ENCODE measurements around the gene GUCY2C.

GUCY2C gene

DNA sequence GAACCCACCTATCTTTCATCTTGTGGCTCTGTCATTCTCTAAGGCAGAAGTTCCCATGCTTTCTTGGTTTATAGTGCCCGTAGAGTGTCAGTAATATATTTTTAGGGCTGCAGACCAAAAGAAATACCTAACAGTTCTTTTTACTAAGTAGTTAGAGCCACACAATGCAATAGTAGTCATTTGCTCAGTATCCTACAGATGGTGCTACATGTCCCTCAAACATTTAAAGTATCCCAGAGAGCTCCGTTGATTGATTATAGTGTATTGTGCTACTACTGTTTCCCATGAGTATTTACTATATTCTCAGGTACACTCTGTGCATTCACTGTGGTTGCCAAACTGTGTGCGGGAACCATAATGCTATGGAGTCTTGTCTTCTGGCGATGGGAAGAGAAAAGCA is 124.0 kb downstream of the GUCY2C start:
- H3K27me3 ChIP-seq, result no peaks in the 10 kb centered on the region
- H3K4me3 ChIP-seq (ENCODE audit: low read depth, low read length), result no peak overlapping the region
- no peaks in the 10 kb centered on the region for H3K9me3 ChIP-seq
- TF ChIP-seq, protein P1, sequence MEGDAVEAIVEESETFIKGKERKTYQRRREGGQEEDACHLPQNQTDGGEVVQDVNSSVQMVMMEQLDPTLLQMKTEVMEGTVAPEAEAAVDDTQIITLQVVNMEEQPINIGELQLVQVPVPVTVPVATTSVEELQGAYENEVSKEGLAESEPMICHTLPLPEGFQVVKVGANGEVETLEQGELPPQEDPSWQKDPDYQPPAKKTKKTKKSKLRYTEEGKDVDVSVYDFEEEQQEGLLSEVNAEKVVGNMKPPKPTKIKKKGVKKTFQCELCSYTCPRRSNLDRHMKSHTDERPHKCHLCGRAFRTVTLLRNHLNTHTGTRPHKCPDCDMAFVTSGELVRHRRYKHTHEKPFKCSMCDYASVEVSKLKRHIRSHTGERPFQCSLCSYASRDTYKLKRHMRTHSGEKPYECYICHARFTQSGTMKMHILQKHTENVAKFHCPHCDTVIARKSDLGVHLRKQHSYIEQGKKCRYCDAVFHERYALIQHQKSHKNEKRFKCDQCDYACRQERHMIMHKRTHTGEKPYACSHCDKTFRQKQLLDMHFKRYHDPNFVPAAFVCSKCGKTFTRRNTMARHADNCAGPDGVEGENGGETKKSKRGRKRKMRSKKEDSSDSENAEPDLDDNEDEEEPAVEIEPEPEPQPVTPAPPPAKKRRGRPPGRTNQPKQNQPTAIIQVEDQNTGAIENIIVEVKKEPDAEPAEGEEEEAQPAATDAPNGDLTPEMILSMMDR (IDR thresholded peaks at IDR 0.05; ENCODE audit: low read depth, low read length), result no peak
- DNase-seq, result no peak
- H3K36me3 ChIP-seq, result no peaks in the 10 kb centered on the region
- H3K4me1 ChIP-seq, result no peaks in the 10 kb centered on the region

DNA sequence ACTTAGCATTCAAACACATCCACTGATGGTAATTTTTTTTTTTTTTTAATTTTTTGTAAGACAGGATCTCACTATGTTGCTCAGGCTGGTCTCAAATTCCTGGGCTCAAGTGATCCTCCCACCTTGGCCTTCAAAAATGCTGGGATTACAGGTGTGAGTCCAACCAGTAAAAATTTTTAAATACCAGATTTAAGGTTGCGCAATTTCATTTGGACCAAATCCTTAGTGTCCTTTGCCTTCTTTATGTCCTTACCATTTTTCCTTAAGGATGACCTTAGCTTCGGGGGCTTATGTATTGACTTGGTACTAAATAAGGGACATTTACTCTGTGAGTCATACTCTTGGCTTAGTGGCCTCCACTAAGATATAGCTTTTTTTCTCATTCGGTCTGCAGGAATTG is 124.6 kb downstream of the GUCY2C start:
- Histone ChIP-seq H3K4me3 (ENCODE audit: low read depth, low read length) (no peak overlapping the region), H3K4me1 (no peaks in the 10 kb centered on the region), H3K27me3 (no peaks in the 10 kb centered on the region), H3K9me3 (no peaks in the 10 kb centered on the region), H3K36me3 (no peaks in the 10 kb centered on the region)
- no peak for DNase-seq
- TF ChIP-seq, protein P1 (IDR thresholded peaks at IDR 0.05; ENCODE audit: low read depth, low read length), result no peak

DNA sequence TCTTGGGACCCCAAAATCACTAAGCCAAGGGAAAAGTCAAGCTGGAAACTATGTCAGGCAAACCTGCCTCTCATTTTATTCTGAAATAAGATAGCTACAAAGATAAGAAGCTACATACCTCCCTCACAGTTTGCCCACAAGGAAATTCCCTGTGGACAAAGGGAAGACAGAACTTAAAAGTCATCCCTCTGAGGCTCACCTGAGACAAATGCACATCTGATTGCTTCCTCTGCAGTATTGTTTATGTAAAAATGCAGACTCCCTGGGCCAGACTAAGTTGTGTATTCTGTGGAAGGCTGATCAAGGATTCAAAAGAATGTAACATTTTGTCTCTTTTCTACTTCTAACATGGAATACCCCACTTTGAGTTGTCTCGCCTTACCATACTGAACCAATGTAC is 126.2 kb downstream of the GUCY2C start:
- Histone ChIP-seq H3K4me3 (ENCODE audit: low read depth, low read length) (no peak overlapping the region), H3K36me3 (no peaks in the 10 kb centered on the region), H3K9me3 (no peaks in the 10 kb centered on the region), H3K27me3 (no peaks in the 10 kb centered on the region), H3K4me1 (no peaks in the 10 kb centered on the region)
- DNase-seq, result no peak
- TF ChIP-seq, protein P1 (IDR thresholded peaks at IDR 0.05; ENCODE audit: low read depth, low read length), result no peak

DNA sequence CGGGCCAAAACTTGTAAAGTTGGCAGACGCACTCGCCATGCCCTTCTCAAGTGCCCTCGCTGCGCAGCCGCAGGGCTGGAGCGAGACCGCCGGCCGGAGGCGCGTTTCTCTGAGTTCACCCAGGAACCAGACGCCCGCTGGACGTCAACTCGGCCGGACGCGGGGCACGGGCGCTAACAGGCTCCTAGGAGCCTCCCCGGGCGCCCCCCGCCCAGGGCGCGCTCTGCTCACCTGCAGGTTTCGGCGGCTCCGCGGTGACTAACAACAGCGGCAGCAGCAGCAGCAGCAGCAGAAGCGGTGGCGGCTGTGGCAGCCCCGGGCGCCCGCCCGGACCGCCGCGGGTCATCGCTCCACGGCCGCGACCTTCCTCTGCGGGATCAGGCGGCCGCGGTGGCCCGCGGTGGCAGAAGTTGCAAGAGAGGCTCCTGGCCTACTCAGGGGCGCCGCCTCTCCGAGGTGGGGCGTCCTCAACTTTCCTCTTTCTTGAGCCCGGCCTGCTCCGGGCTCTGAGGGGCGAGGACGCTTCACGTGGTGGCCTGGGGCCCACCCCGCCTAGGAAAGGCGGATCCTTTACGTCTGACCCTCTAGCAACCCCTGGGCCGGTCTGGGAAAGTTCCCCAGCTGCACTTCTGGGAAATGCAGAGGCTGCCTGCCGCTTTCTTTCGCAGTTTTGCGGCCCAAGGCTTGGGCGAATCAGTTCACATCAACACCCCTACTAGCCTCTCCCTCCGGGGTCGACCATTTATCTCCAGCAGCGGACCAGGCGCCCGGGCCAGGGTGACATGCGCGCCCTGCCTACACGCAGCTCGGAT is 128.8 kb downstream of the GUCY2C start, which contains the start of gene PLBD1:
Gene PLBD1 (minus strand): TSS at position 533 of the 812 bp plus-strand sequence. CDS start 187 bp downstream, at position 346.
- Histone ChIP-seq H3K36me3 (no peaks in the 10 kb centered on the region), H3K27me3 (no peaks in the 10 kb centered on the region), H3K4me1 (no peaks in the 10 kb centered on the region), H3K4me3 (ENCODE audit: low read depth, low read length) (peak within 1 kb of the TSS; percentile 48), H3K9me3 (no peaks in the 10 kb centered on the region)
- DNase-seq, result peak; percentile 28
- TF ChIP-seq, protein P1 (IDR thresholded peaks at IDR 0.05; ENCODE audit: low read depth, low read length), result no peak

DNA sequence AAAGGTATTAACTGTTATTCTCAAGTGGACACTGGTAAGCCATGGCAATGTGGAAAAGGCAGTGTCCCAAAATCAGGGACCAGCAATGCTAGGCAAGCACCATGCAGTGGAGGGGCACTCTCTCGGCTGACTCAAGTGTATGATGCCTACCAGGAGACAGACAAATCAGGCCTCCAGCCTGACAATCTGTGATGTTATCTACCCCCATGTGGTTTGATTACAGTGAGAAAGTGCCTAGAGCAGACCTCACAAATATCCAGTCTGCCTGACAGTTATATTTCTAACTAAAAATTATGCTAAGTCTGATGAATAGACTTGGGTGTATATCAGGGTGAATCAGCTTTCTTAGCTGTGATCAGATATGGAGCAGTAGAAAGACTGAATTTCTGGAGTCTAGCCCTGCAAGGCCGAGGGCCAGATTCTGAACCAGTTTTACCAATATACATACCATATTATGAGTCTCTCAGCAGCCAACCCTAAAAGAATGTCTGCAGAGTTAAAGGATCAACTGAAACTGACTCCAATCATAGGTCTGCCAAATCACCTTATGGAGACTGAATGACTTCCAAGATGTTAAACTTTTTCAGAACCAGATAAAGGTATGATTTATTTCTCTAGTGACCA is 132.0 kb downstream of the GUCY2C start:
- TF ChIP-seq, protein P1 (IDR thresholded peaks at IDR 0.05; ENCODE audit: low read depth, low read length), result no peak
- DNase-seq, result no peak
- no peaks in the 10 kb centered on the region for H3K36me3 ChIP-seq
- no peaks in the 10 kb centered on the region for H3K27me3 ChIP-seq
- no peak overlapping the region for H3K4me3 ChIP-seq (ENCODE audit: low read depth, low read length)
- no peaks in the 10 kb centered on the region for H3K9me3 ChIP-seq
- no peaks in the 10 kb centered on the region for H3K4me1 ChIP-seq

DNA sequence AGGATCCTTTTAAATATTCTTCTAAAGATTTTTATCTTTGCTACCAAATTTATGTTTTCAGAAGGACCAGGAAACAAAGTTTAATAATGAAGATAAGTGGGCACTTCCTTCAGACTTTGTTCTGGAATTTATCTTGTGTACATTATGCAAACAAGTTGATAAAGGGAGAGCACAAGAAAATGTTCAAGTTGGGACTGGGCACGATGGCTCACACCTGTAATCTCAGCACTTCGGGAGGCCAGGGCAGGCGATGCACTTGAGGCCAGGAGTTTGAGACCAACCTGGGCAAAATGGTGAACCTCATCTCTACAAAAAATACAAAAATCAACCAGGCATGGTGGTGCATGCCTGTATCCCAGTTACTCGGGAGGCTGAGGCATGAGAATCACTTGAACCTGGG is 133.4 kb downstream of the GUCY2C start:
- TF ChIP-seq, protein P1 (IDR thresholded peaks at IDR 0.05; ENCODE audit: low read depth, low read length), result no peak
- DNase-seq, result no peak
- Histone ChIP-seq H3K36me3 (no peaks in the 10 kb centered on the region), H3K9me3 (no peaks in the 10 kb centered on the region), H3K27me3 (no peaks in the 10 kb centered on the region), H3K4me1 (no peaks in the 10 kb centered on the region), H3K4me3 (ENCODE audit: low read depth, low read length) (no peak overlapping the region)

Measured in BE2C (cell line).